ENCODE results near the gene PALM3. TPM values are rescaled to one million over a fixed set of nuclear protein-coding genes. Genes with fewer than 3 reads are reported as not detected.
"Not testable (repeated sequence)": the region's sequence is repeated elsewhere in the genome, so short reads cannot be mapped to it uniquely, and the experiment has no call there.

The PALM3 gene
- total RNA-seq, 1 donor from 2014 or later = 0.95 TPM

DNA sequence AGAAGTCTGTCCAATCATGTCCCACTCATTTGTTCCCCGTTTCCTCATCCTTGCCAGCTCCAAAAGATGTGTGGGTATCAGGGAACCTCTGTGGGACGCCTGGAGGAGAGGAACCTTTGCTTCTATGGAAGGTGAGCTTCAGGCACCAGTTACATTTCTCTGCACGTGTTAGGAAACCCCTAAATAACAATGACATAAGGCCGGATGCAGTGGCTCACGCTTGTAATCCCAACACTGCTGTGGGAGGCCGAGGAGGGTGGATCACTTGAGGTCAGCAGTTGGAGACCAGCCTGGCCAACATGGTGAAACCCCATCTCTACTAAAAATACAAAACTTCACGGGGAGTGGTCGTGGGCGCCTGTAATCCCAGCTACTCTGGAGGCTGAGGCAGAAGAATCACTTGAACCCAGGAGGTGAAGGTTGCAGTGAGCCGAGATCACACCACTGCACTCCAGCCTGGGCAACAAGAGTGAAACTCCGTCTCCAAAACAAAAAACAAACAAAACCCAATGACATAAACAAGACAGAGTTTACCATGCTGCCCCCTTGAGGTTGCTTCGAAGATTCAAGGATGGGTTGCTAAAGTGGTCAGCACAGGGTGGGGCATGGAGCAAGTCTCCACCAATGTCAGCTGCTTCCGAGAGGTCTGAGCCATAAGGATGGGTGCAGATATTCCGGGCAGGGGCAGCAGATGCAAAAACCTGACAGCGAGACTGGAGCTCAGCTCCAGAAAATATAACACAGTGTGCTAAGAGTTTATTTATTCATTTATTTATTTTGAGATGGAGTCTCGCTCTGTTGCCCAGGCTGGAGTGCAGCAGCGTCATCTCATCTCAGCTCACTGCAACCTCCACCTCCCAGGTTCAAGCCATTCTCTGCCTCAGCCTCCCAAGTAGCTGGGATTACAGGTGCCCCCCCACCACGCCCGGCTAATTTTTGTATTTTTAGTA is 18.9 kb downstream of the PALM3 start:
- not testable (repeated sequence) for H3K4me3 Mint-ChIP-seq (ENCODE audit: unreplicated experiment); H3K4me1 Mint-ChIP-seq (ENCODE audit: low read depth); H3K27me3 Mint-ChIP-seq (ENCODE audit: low read depth); H3K9me3 Mint-ChIP-seq (ENCODE audit: low read depth); H3K36me3 Mint-ChIP-seq (ENCODE audit: low read depth); DNase-seq (ENCODE audit: low spot score)
- TF ChIP-seq, protein P1, sequence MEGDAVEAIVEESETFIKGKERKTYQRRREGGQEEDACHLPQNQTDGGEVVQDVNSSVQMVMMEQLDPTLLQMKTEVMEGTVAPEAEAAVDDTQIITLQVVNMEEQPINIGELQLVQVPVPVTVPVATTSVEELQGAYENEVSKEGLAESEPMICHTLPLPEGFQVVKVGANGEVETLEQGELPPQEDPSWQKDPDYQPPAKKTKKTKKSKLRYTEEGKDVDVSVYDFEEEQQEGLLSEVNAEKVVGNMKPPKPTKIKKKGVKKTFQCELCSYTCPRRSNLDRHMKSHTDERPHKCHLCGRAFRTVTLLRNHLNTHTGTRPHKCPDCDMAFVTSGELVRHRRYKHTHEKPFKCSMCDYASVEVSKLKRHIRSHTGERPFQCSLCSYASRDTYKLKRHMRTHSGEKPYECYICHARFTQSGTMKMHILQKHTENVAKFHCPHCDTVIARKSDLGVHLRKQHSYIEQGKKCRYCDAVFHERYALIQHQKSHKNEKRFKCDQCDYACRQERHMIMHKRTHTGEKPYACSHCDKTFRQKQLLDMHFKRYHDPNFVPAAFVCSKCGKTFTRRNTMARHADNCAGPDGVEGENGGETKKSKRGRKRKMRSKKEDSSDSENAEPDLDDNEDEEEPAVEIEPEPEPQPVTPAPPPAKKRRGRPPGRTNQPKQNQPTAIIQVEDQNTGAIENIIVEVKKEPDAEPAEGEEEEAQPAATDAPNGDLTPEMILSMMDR (IDR thresholded peaks at IDR 0.05) = peak; percentile 80
- H3K27ac Mint-ChIP-seq (ENCODE audit: unreplicated experiment) = peak overlapping the region; percentile 6

DNA sequence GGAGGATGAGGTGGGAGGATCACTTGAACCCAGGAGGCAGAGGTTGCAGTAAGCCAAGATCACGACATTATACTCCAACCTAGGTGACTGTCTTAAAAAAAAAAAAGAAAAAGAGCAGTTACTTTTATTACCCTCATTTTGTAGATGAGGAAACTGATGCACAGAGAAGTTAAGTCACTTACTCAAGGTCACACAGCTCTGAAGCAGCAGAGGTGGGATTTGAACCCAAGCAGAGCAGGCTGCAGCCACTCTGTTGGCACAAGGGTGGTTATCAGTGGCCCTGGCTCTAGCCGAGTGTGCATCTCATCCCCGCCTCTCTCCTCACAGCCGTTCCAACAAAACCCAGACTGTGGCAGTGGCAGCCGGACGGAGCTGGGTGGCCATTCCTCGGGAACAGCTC is 22.7 kb downstream of the PALM3 start:
- no peaks in the 10 kb centered on the region for H3K9me3 Mint-ChIP-seq (ENCODE audit: low read depth)
- TF ChIP-seq, protein P1 (IDR thresholded peaks at IDR 0.05) = no peak

GRCh38 chr19:14035706-14036105 is 26.2 kb downstream of the PALM3 start:
- Mint-ChIP-seq H3K27me3 (ENCODE audit: low read depth) (no peaks in the 10 kb centered on the region), H3K4me3 (ENCODE audit: unreplicated experiment) (no peak overlapping the region), H3K9me3 (ENCODE audit: low read depth) (no peaks in the 10 kb centered on the region), H3K4me1 (ENCODE audit: low read depth) (peaks cover 11% of the 10 kb centered on the region), H3K36me3 (ENCODE audit: low read depth) (no peaks in the 10 kb centered on the region), H3K27ac (ENCODE audit: unreplicated experiment) (peak overlapping the region; percentile 90)
- no peak for DNase-seq (ENCODE audit: low spot score)
- TF ChIP-seq, protein P1 (IDR thresholded peaks at IDR 0.05) = no peak

More for the DNA sequence above, 22.7 kb downstream of the PALM3 start:
- DNase-seq (ENCODE audit: low spot score) = no peak
- Mint-ChIP-seq H3K27ac (ENCODE audit: unreplicated experiment) (no peak overlapping the region), H3K4me3 (ENCODE audit: unreplicated experiment) (no peak overlapping the region), H3K27me3 (ENCODE audit: low read depth) (no peaks in the 10 kb centered on the region), H3K36me3 (ENCODE audit: low read depth) (no peaks in the 10 kb centered on the region), H3K4me1 (ENCODE audit: low read depth) (peaks cover 6% of the 10 kb centered on the region)

- not testable (repeated sequence) for H3K36me3 Mint-ChIP-seq (ENCODE audit: low read depth); H3K27ac Mint-ChIP-seq (ENCODE audit: unreplicated experiment); H3K9me3 Mint-ChIP-seq (ENCODE audit: low read depth); DNase-seq (ENCODE audit: low spot score); H3K27me3 Mint-ChIP-seq (ENCODE audit: low read depth); H3K4me3 Mint-ChIP-seq (ENCODE audit: unreplicated experiment)
- TF ChIP-seq, protein P1 (IDR thresholded peaks at IDR 0.05) = peak; percentile 37
- H3K4me1 Mint-ChIP-seq (ENCODE audit: low read depth) = peaks cover 11% of the 10 kb centered on the region
Measured at GRCh38 chr19:14035159-14035558, 26.7 kb downstream of the PALM3 start.

GRCh38 chr19:14033946-14034345 is 27.9 kb downstream of the PALM3 start:
- TF ChIP-seq, protein P1 (IDR thresholded peaks at IDR 0.05) = no peak
- Mint-ChIP-seq H3K27ac (ENCODE audit: unreplicated experiment) (no peak overlapping the region), H3K4me1 (ENCODE audit: low read depth) (peaks cover 11% of the 10 kb centered on the region), H3K4me3 (ENCODE audit: unreplicated experiment) (no peak overlapping the region), H3K36me3 (ENCODE audit: low read depth) (no peaks in the 10 kb centered on the region), H3K27me3 (ENCODE audit: low read depth) (no peaks in the 10 kb centered on the region), H3K9me3 (ENCODE audit: low read depth) (no peaks in the 10 kb centered on the region)
- DNase-seq (ENCODE audit: low spot score) = no peak
